Measurements from ENCODE around the gene MAPRE2.

The MAPRE2 gene

GRCh38 chr18:35040988-35041814, at the start of gene MAPRE2:
Gene MAPRE2, plus strand, starts transcription at chr18:35041413. Its CDS starts 127 bp downstream, at chr18:35041540.
- H3K4me3 ChIP-seq (ENCODE audit: low read depth, low read length) = peak within 1 kb of the TSS; percentile 92
- TF ChIP-seq CTCF (IDR thresholded peaks at IDR 0.05; ENCODE audit: borderline replicate concordance, insufficient read depth, low read depth, low read length) = no peak

GRCh38 chr18:34991561-34991960, 49.7 kb upstream of the MAPRE2 start:
- no peak overlapping the region for H3K4me3 ChIP-seq (ENCODE audit: low read depth, low read length)
- no peak for TF ChIP-seq CTCF (IDR thresholded peaks at IDR 0.05; ENCODE audit: borderline replicate concordance, insufficient read depth, low read depth, low read length)

- H3K4me3 ChIP-seq (ENCODE audit: low read depth, low read length) = no peak overlapping the region
- TF ChIP-seq CTCF (IDR thresholded peaks at IDR 0.05; ENCODE audit: borderline replicate concordance, insufficient read depth, low read depth, low read length) = no peak
Observed at GRCh38 chr18:34993289-34993688, 47.9 kb upstream of the MAPRE2 start.

- H3K4me3 ChIP-seq (ENCODE audit: low read depth, low read length) = no peak overlapping the region
- no peak for TF ChIP-seq CTCF (IDR thresholded peaks at IDR 0.05; ENCODE audit: borderline replicate concordance, insufficient read depth, low read depth, low read length)
Observed at GRCh38 chr18:34995746-34996145, 45.5 kb upstream of the MAPRE2 start.

GRCh38 chr18:34998661-34999060, 42.6 kb upstream of the MAPRE2 start:
- no peak overlapping the region for H3K4me3 ChIP-seq (ENCODE audit: low read depth, low read length)
- TF ChIP-seq CTCF (IDR thresholded peaks at IDR 0.05; ENCODE audit: borderline replicate concordance, insufficient read depth, low read depth, low read length) = no peak

- TF ChIP-seq CTCF (IDR thresholded peaks at IDR 0.05; ENCODE audit: borderline replicate concordance, insufficient read depth, low read depth, low read length) = no peak
- no peak overlapping the region for H3K4me3 ChIP-seq (ENCODE audit: low read depth, low read length)
Observed at GRCh38 chr18:34999756-35000289, 41.4 kb upstream of the MAPRE2 start.

GRCh38 chr18:35000457-35000856, 40.8 kb upstream of the MAPRE2 start:
- H3K4me3 ChIP-seq (ENCODE audit: low read depth, low read length) = no peak overlapping the region
- no peak for TF ChIP-seq CTCF (IDR thresholded peaks at IDR 0.05; ENCODE audit: borderline replicate concordance, insufficient read depth, low read depth, low read length)

All from GM12875 (cell line).